RCC 7860 (cell line): ENCODE measurements around the gene SPACA9.
A peak's percentile ranks its signal among the peaks of the same experiment; 100 is the strongest.

Source experiments
- DNase-seq: peaks from one replicate; pipeline ENCODE4 v3.0.0-alpha.2; 2015; ENCODE audit warnings: low spot score
- FAIRE-seq: peaks from 2 replicates; lab custom pipeline; 2012; peaks lifted over from hg19 to GRCh38; lab: Jason Lieb, UNC

SPACA9 gene

DNA sequence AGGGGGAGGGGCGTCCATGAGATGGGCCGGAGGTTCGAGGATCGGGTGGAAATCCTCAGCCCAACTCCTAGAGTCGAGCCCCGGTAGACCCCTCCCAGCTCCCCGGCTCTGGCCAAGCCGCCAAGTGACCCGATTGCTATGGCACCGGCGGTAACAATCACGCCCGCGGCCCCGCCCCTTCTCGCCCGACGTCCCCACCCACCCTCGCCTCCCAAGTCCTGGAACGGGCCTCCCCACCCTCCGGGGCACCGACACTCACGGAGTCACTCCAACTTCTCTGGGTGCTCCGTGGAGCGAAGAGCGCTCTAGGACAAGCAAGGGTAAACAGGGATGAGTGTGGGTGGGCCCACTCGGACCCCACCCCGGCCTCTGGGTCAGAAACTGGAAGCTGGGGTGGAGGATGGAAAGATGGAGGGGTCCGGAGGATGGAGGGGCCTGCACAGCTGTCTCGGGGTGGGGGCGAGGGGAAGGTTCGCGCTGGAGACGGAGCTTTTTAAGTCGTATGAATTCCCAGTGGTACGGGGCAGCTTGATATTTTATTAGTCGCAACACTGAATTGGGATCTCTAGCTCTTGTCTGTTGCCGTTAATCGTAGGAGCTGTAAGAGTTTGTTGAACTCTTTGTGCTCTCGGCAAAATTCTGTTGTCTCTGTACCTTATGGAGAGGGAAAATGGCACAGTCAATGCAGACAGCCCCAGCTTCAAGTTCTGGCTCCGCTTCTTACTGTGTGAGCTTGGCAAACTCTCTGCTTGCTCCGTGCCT, at the start of gene SPACA9:
Gene SPACA9, plus strand, starts transcription at position 204 of the 762 bp plus-strand sequence. CDS start 5,050 bp downstream, outside the sequence.
- FAIRE-seq, result no peak
- DNase-seq, result peak; percentile 23

- no peak for FAIRE-seq
- no peak for DNase-seq
Observed at GRCh38 chr9:132832171-132832881, 46.4 kb upstream of the SPACA9 start.

DNA sequence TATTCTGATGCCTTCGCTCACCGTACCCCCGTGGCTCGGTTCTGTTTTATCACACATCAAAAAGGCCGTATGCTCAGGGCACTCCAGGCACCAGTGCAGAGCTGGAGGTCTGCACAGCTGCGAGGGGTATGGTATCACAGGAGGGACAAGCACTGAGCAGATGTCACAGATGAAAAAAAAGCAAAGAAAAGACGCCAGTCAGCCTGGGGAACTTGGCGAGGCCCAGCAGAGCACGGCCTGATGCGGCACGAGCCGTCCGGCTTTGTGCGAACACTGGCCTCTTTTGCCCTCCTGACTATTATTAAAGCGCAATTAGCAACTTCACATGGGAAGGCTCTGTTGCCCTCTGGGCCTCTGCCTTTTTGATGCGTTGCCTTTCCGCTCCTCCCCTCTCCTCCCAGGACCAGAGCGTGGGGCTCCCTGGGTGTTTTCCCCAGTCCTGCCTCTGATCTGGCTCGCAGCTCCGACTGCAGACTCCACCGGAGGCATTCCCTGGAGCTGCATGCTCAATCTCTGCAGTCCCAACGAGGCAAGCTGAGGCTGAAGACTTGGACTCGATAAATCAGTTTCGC, 45.1 kb upstream of the SPACA9 start:
- DNase-seq (no peak), FAIRE-seq (no peak)

DNA sequence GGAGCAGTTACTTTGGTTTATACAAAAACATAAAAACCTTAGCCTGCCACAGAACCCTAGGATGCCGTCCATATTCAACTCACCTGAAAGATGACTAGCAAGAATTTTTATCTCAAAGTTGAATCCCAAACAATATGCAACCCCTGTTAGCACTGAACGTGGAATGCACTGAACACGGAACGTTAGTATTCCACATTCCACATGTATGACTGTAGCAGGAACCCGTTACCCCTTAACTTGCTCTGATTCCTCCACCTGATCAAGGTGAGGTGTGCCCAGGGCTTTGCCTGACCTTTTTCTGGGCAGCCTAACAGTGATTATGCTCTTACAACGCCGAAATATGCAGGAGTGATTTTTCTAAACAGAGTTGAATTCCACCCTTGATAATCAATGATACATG, 44.4 kb upstream of the SPACA9 start:
- FAIRE-seq (no peak), DNase-seq (no peak)

DNA sequence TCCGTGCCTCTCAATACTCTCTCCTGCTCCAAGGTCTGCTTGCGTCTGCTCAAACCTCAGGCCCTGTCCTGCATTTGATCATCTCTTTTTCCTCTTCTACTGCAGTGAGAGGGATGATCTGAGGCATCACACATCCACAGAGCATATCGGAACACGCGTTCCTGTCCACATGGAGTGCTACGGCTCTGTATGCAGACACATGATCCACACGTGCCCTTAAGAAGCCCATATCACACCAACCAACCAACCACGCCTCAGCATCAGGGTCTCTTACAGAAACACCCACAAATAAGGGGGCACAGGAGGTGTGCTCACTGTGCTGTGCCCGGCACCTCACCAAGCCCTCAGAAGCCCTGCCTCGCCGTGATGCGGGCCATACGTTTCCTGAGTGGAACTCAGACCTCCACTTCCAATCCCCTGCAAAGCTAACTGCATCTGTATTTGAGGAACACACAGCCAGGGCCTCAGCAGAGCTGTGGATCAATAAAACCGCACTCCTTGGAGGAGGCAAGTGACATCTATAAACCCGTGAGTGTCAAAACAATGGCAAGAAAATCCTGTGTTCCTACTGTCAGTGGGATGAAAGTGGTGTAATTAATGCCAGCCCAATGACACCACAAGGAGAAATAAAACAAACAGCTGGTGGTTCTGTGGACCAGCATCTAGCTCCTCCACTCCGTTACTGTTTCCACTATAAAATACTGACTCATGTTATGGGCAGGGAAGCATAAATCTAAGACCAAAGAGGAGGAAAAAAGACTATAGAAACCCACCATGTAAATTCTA, 41.0 kb upstream of the SPACA9 start:
- no peak for DNase-seq
- FAIRE-seq, result no peak

GRCh38 chr9:132838291-132838690, 40.4 kb upstream of the SPACA9 start:
- FAIRE-seq, result no peak
- no peak for DNase-seq

GRCh38 chr9:132840980-132841379, 37.7 kb upstream of the SPACA9 start:
- FAIRE-seq (no peak), DNase-seq (no peak)

GRCh38 chr9:132842124-132843044, 36.3 kb upstream of the SPACA9 start:
- no peak for FAIRE-seq

GRCh38 chr9:132846109-132846917, 32.4 kb upstream of the SPACA9 start:
- DNase-seq, result no peak
- no peak for FAIRE-seq

More at GRCh38 chr9:132842124-132843044, 36.3 kb upstream of the SPACA9 start:
- no peak for DNase-seq

DNA sequence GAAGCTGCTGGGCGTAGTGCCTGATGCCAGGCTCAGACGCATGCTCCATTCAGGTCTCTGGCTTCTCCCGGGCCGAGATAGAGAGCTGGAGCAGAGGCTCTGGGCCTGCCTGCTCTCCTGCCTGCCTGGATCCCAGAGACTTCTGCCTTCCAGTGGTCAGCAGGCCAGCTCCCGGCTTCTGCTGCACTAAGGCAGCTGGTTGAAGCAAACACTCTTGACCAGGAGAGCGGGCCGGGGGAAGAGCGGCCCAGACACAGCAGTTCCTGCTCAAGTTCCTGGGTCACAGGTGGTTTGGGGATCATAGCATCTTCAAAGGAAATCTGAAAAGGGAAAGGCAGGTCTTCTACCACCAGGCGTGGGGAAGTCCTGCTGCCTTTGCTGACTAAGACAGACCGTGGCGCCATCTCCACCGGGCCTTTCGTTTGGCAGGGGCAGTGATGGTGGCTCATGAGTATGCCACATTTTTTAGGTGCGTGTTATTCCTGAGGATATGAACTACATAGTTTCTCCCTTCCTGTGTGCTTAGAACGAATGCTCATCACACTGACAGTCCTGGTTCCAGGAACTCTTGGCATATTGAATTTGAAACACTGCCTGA, 31.7 kb upstream of the SPACA9 start:
- DNase-seq (no peak), FAIRE-seq (no peak)

GRCh38 chr9:132849185-132849706, 29.5 kb upstream of the SPACA9 start:
- FAIRE-seq, result no peak
- no peak for DNase-seq

- DNase-seq, result no peak
- FAIRE-seq, result no peak
Observed at GRCh38 chr9:132853482-132853881, 25.2 kb upstream of the SPACA9 start.

DNA sequence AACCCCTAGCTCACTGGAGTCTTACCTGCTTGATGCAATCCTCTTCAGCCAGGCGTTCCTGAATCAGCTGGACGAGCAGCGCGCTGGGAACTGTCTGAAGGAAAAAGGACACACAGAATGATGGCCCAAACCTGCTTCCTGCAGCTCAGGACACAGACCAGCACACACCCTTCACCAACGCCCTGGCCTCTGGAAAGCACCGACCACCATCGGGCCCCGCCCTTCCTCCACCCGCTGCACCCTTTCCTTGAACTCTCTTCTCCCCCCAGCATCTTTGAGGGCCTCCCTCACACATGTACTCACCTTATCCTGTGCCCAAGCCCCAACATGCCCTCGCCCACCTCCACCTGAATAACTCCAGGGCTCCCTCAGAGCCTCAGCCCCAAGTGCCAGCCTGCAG, 23.9 kb upstream of the SPACA9 start:
- DNase-seq, result no peak

DNA sequence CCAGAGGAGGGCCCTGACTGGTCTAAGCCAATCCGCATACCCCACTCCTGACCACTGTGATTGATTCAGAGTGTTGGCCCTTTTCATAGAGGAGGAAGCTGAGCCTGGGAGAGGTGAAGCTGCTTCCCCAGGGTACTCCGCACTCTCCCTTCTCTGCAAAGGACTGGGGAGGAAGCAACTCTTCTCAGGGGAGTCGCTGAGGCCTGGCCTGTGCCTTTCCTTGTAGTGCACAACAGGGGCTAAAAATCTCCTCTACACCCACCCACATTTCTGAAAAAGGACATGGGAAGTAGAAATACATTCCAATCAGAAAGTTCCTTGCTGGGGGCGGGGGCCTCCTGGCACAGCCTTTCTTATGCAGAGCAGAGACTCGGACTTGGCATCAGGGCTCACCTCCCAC, 22.8 kb upstream of the SPACA9 start:
- DNase-seq (no peak), FAIRE-seq (no peak)

More for the DNA sequence above, 23.9 kb upstream of the SPACA9 start:
- FAIRE-seq, result no peak

GRCh38 chr9:132857031-132857430, 21.7 kb upstream of the SPACA9 start:
- FAIRE-seq (no peak), DNase-seq (no peak)

- FAIRE-seq, result no peak
- no peak for DNase-seq
Observed at GRCh38 chr9:132857616-132858342, 20.9 kb upstream of the SPACA9 start.

DNA sequence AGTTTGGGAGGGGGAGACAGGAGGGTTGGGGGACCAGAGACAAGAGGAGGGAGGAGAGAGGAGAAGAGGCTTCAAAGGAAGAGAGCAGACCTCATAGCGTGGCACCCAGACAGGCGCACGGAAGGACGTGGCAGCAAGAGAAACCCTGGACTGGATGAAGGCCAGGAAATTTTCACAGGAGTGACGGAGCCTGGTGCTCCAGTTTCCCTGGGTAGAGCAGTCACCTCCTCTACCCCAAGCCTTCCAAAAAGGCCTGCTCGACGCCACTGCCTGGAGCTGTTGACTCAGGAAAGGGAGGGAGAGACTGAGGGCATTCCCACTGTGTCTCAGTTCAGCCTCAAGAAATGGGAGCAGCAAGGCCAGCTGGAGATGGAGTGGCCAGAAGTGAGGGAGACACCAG, 19.9 kb upstream of the SPACA9 start:
- FAIRE-seq (no peak), DNase-seq (no peak)

DNA sequence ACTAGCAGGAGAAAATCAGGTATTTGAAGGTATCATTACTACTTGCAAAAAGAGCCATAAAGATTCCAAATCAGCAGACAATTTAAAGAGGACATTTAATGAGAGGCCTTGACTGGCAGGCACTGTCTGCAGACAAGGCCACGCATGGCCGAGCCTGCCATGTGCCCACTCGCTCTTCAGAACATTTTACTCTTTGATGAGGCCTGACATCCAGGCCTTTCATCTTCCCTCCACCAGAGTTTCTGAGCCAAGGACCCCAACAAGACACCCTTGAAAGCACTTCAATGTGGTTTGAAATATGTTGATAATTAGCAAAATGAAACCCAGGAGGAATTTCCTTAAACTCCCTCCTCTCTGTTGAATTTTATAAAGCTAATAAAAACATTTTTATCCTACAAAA, 17.0 kb upstream of the SPACA9 start:
- DNase-seq (no peak), FAIRE-seq (no peak)
